Measurements from ENCODE around the gene SMIM3.
"Not testable (repeated sequence)": the region's sequence is repeated elsewhere in the genome, so short reads cannot be mapped to it uniquely, and the experiment has no call there.

SMIM3 gene

GRCh38 chr5:150816946-150817345 lies 38.4 kb downstream of the SMIM3 start:
- no peak for TF ChIP-seq CTCF (IDR thresholded peaks at IDR 0.05)
- no peaks in the 10 kb centered on the region for H3K4me1 ChIP-seq (ENCODE audit: control insufficient read depth in 1 of 2, insufficient read depth in 1 of 2, low read depth in 1 of 2, low read length in 1 of 2)
- H3K4me3 ChIP-seq (ENCODE audit: low read depth in 1 of 2, low read length in 1 of 2), result no peak overlapping the region
- H3K36me3 ChIP-seq, result no peaks in the 10 kb centered on the region
- H3K9me3 ChIP-seq, result no peaks in the 10 kb centered on the region
- H3K27ac ChIP-seq, result no peak overlapping the region
- H3K27me3 ChIP-seq, result no peaks in the 10 kb centered on the region

- Histone ChIP-seq H3K27me3 (no peaks in the 10 kb centered on the region), H3K27ac (no peak overlapping the region), H3K4me1 (ENCODE audit: control insufficient read depth in 1 of 2, insufficient read depth in 1 of 2, low read depth in 1 of 2, low read length in 1 of 2) (no peaks in the 10 kb centered on the region), H3K9me3 (no peaks in the 10 kb centered on the region), H3K4me3 (ENCODE audit: low read depth in 1 of 2, low read length in 1 of 2) (no peak overlapping the region), H3K36me3 (no peaks in the 10 kb centered on the region)
- no peak for TF ChIP-seq CTCF (IDR thresholded peaks at IDR 0.05)
These were observed 51.2 kb downstream of the SMIM3 start for GRCh38 chr5:150829744-150830143.

- not testable (repeated sequence) for H3K4me1 ChIP-seq (ENCODE audit: control insufficient read depth in 1 of 2, insufficient read depth in 1 of 2, low read depth in 1 of 2, low read length in 1 of 2)
These were observed 53.3 kb downstream of the SMIM3 start for GRCh38 chr5:150831821-150832220.

GRCh38 chr5:150836064-150836463 lies 57.5 kb downstream of the SMIM3 start:
- H3K27me3 ChIP-seq, result no peaks in the 10 kb centered on the region
- TF ChIP-seq CTCF (IDR thresholded peaks at IDR 0.05), result no peak
- H3K4me3 ChIP-seq (ENCODE audit: low read depth in 1 of 2, low read length in 1 of 2), result no peak overlapping the region
- H3K36me3 ChIP-seq, result no peaks in the 10 kb centered on the region
- H3K9me3 ChIP-seq, result no peaks in the 10 kb centered on the region
- no peak overlapping the region for H3K27ac ChIP-seq
- H3K4me1 ChIP-seq (ENCODE audit: control insufficient read depth in 1 of 2, insufficient read depth in 1 of 2, low read depth in 1 of 2, low read length in 1 of 2), result no peaks in the 10 kb centered on the region

More at GRCh38 chr5:150831821-150832220, 53.3 kb downstream of the SMIM3 start:
- not testable (repeated sequence) for H3K27ac ChIP-seq; H3K4me3 ChIP-seq (ENCODE audit: low read depth in 1 of 2, low read length in 1 of 2); H3K27me3 ChIP-seq; H3K36me3 ChIP-seq; H3K9me3 ChIP-seq

GRCh38 chr5:150836703-150837102 lies 58.1 kb downstream of the SMIM3 start:
- TF ChIP-seq CTCF (IDR thresholded peaks at IDR 0.05), result no peak

GRCh38 chr5:150845185-150845859 lies 66.8 kb downstream of the SMIM3 start:
- H3K4me1 ChIP-seq (ENCODE audit: control insufficient read depth in 1 of 2, insufficient read depth in 1 of 2, low read depth in 1 of 2, low read length in 1 of 2), result peaks cover 10 to 15% of the 10 kb centered on the region in 2 experiments
- H3K4me3 ChIP-seq (ENCODE audit: low read depth in 1 of 2, low read length in 1 of 2); H3K36me3 ChIP-seq; H3K27me3 ChIP-seq; H3K9me3 ChIP-seq; H3K27ac ChIP-seq: not testable (repeated sequence)

More at GRCh38 chr5:150836703-150837102, 58.1 kb downstream of the SMIM3 start:
- H3K36me3 ChIP-seq, result no peaks in the 10 kb centered on the region
- H3K27me3 ChIP-seq, result no peaks in the 10 kb centered on the region
- H3K4me3 ChIP-seq (ENCODE audit: low read depth in 1 of 2, low read length in 1 of 2), result no peak overlapping the region
- H3K27ac ChIP-seq, result no peak overlapping the region
- no peaks in the 10 kb centered on the region for H3K4me1 ChIP-seq (ENCODE audit: control insufficient read depth in 1 of 2, insufficient read depth in 1 of 2, low read depth in 1 of 2, low read length in 1 of 2)
- H3K9me3 ChIP-seq, result no peaks in the 10 kb centered on the region

GRCh38 chr5:150846308-150846653 lies 67.7 kb downstream of the SMIM3 start, which contains the start of gene IRGM:
IRGM (plus strand) TSS chr5:150846521; CDS start chr5:150848124, 1,603 bp downstream.
- H3K4me3 ChIP-seq (ENCODE audit: low read depth in 1 of 2, low read length in 1 of 2), result peak within 1 kb of the TSS; percentile 47 to 54
- H3K36me3 ChIP-seq, H3K27me3 ChIP-seq, H3K9me3 ChIP-seq: not testable (repeated sequence)
- peaks cover 10 to 15% of the 10 kb centered on the region in 2 experiments for H3K4me1 ChIP-seq (ENCODE audit: control insufficient read depth in 1 of 2, insufficient read depth in 1 of 2, low read depth in 1 of 2, low read length in 1 of 2)
- peak within 1 kb of the TSS; percentile 80 for H3K27ac ChIP-seq

All from neutrophil (primary cell).